Activated naive CD4-positive, alpha-beta T cell treated with anti-CD3 and anti-CD28 coated beads, Interleukin-2, amount 50 U/mL, for 72 hours (primary cell): ENCODE results near the gene FAM171A1. TPM values are rescaled to one million over a fixed set of nuclear protein-coding genes. Genes with fewer than 3 reads are reported as not detected.
A peak's percentile ranks its signal among the peaks of the same experiment; 100 is the strongest.
"Not testable (repeated sequence)": the region's sequence is repeated elsewhere in the genome, so short reads cannot be mapped to it uniquely, and the experiment has no call there.

Experiments
- ATAC-seq, 2 donors: fragments of 150-1000 bp; cut with Tn5 transposase; 2 replicates each; pipeline ENCODE4 v1.10.0; 2021; ENCODE audit warnings: mild to moderate bottlenecking in 2 of 2, moderate library complexity in 2 of 2
- DNase-seq, 2 donors: peaks; one replicate each; pipeline ENCODE4 v3.0.0; 2021 to 2022; ENCODE audit warnings: low spot score in 2 of 2
- H3K27ac Mint-ChIP-seq, 2 donors: one replicate each; pipeline ENCODE4 v1.8.0; 2022; ENCODE audit warnings: mild to moderate bottlenecking in 2 of 2, mixed read lengths in 2 of 2
- H3K36me3 Mint-ChIP-seq, 2 donors: one replicate each; pipeline ENCODE4 v1.8.0; 2022; ENCODE audit warnings: mixed read lengths in 2 of 2
- H3K9me3 Mint-ChIP-seq, 2 donors: one replicate each; pipeline ENCODE4 v1.8.0; 2022; ENCODE audit warnings: mixed read lengths in 2 of 2
- total RNA-seq, 2 donors: library from RNA; stranded (reverse); gene quantifications; one replicate each; pipeline ENCODE4 v1.2.3, GENCODE V29; 2022

Gene FAM171A1
- 1 to 10 TPM; 3.7 to 4.9 TPM for total RNA-seq

DNA sequence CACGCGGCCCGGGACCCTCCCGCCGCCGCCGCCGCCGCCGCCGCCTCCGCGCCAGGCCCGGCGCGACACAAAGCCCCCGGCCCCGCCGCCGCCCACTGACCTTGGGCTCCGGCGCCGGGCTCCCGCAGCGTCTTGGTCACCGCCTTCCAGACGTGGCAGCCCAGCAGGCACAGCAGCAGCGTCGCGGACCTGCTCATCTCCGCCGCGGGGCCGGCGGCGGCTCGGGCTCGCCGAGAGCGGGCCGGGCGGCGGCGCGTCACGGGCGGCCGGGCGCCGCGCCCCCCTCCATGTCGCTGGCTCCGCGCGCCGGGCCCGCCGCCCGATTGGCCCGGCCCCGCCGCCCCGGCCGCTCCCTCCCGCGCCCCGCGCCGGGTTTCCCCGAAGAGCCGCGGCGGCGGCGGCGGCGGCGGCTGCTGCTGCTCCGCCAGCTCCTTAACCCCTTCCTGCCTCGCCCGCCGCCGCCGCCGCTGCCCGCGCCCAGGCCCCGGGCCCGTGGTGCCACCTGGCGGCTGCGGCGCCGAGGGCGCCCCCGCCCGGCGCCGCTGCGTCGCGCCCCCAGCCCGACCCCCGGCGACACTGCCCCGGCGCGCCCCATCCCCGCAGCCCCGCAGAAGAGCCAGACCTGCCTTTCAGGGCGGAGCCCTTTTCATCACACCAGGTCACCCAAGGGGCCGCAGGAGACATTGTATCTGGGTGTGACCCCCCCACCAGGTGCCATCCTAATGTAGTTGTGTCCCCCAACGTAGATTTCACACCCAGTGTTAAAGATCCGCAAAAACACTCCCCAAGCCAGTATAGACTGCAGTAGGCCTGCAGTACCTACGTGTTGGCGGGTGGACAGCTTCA lies at the start of gene FAM171A1:
TSS of gene FAM171A1 (minus strand) at position 434 of the 846 bp plus-strand sequence. CDS start at position 197, 237 bp downstream.
- Mint-ChIP-seq H3K9me3 (no peaks in the 10 kb centered on the region), H3K27ac (peak within 1 kb of the TSS; percentile 74 to 86), H3K36me3 (no peaks in the 10 kb centered on the region)
- peak; percentile 68 to 71 for DNase-seq
- peak; percentile 85 to 88 for ATAC-seq

DNA sequence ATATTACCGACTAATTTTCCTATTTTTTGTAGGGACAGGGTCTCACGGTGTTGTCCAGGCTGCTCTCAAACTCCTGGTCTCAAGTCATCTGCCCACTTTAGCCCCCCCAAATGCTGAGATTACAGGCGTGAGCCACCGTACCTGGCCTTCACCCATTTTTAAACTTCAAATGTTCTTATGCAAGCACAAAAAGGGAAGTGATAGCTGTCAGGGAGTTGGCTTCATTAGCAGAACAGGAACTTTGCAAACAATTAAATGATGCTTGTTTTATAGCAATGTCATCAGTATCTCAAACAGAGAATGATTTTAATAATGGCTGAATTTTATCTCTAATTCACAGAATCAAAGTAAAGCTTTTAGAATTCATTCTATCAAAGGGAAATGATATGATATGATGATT lies 49.8 kb upstream of the FAM171A1 start:
- no peak overlapping the region for H3K27ac Mint-ChIP-seq
- no peaks in the 10 kb centered on the region for H3K36me3 Mint-ChIP-seq
- no peak for ATAC-seq
- H3K9me3 Mint-ChIP-seq = peaks cover 0 to 13% of the 10 kb centered on the region in 2 donors
- DNase-seq = no peak

DNA sequence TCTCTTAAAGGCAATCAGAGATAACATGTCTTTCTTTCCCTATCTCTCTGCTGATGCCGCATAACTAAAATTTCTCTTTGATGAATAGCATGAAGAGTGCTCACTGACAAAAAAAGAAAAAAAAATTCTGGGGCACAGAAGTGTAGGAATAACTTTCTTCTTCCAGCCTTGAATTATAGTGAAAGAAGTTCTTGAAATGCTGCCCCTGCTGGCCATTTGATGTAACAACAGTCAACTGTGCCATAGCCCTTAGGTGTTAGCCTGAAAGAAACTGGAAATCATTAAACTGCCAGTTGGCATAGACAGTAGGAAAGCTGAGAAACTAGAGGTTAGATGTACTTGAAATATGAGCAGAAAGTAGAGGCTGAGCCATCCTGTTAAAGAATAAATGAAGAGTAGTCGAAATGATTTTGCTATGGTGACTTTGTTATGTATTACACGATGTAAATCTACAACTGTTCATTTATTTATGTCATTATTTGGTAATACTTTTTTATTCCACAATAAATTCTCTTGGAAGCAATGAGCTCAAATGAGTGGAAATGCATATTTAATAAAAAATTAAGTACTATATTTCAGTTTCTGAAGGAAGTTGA lies 48.3 kb upstream of the FAM171A1 start:
- ATAC-seq (no peak), DNase-seq (peak in 1 of 2 donors; percentile 20)
- H3K36me3 Mint-ChIP-seq = no peaks in the 10 kb centered on the region
- H3K27ac Mint-ChIP-seq = no peak overlapping the region
- H3K9me3 Mint-ChIP-seq = peaks cover 0 to 18% of the 10 kb centered on the region in 2 donors

DNA sequence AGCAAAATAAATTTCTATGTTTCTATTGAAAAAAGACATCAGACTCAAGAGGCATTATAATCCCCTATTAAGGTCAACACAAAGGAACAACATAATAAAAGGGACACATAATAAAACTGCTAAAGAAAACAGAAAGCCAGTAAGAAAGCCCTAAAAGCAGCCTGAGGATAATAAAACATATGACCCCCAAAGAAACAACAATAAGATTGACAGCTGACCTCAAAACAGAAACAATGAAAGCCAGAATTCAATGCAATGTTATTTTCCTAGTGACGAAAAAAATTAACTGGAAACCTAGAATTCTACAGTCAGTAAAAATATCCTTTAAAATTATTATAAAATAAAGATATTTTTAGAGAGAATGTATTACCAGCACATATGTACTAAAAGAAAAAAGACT lies 44.9 kb upstream of the FAM171A1 start:
- H3K9me3 Mint-ChIP-seq = peaks cover 0 to 14% of the 10 kb centered on the region in 2 donors
- H3K27ac Mint-ChIP-seq = no peak overlapping the region
- no peak for DNase-seq
- no peak for ATAC-seq
- H3K36me3 Mint-ChIP-seq = no peaks in the 10 kb centered on the region

DNA sequence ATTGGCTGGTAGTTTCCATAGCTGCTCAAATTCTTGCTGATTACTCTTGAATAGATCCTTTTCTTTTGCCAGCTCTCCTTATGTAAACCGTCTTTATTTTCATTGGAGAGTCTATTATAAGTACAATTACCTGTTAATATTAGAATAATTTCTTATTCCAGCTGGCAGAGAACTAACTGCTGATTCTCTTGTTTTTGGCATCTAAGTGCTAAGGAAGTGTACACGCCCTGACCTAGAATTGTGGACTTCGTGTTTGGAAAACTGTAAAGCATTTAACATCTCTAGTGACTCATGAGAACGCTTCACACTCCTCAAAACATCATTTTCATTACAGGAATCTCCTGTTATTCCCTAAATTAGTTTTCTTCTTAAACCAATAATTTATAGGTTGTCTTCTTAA lies 39.9 kb upstream of the FAM171A1 start:
- ATAC-seq (no peak), DNase-seq (no peak)
- Mint-ChIP-seq H3K27ac (no peak overlapping the region), H3K36me3 (no peaks in the 10 kb centered on the region), H3K9me3 (peaks cover 0 to 5% of the 10 kb centered on the region in 2 donors)

DNA sequence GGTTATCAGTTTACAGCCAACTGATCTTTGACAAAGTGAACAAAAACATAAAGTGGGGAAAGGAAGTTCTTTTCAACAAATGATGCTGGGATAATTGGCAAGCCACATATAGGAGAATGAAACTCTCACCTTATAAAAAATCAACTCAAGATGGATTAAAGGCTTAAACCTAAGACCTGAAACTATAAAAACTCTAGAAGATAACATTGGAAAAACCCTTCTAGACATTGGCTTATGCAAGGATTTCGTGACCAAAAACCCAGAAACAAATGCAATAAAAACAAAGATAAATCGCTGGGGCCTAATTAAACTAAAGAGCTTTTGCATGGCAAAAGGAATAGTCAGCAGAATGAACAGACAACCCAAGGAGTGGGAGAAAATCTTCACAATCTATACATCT lies 38.3 kb upstream of the FAM171A1 start:
- not testable (repeated sequence) for DNase-seq, ATAC-seq, H3K9me3 Mint-ChIP-seq, H3K36me3 Mint-ChIP-seq, H3K27ac Mint-ChIP-seq

DNA sequence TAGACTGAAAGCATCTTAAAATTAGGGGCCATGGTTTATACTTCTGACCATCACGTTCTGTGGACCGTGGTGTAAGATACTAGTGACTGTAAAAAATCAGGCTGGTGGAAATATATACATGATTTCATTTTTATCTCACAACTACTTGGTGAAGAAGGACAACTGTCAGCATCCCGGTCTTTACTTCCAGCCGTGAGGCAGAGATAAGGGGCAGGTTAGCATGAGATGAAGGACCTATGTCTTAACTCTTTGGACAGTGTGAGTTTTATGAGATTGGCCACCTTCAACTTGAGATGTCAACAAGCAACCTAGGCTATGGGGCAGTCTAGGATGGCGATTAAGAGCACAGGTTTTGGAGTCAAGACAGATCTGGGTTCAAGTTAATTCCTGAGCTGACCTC lies 37.5 kb upstream of the FAM171A1 start:
- H3K9me3 Mint-ChIP-seq = no peaks in the 10 kb centered on the region
- no peak overlapping the region for H3K27ac Mint-ChIP-seq
- ATAC-seq (no peak), DNase-seq (no peak)
- H3K36me3 Mint-ChIP-seq = peaks cover 0 to 5% of the 10 kb centered on the region in 2 donors

DNA sequence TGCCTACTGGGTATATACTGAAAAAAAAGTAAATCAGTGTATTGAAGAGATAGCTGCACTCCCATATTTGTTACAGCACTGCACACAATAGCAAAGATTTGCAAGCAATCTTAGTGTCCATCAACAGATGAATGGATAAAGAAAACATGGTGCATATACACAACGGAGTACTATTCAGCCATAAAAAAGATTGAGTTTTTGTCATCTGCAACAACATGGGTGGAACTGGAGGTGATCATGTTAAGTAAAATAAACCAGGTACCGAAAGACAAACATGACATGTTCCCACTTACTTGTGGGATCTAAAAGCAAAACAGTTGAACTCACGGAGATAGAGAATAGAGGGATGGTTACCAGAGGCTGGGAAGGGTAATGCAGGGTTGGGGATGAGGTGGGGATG lies 34.2 kb upstream of the FAM171A1 start:
- Mint-ChIP-seq H3K27ac (no peak overlapping the region), H3K36me3 (peaks cover 0 to 7% of the 10 kb centered on the region in 2 donors), H3K9me3 (no peaks in the 10 kb centered on the region)
- ATAC-seq = no peak
- no peak for DNase-seq

DNA sequence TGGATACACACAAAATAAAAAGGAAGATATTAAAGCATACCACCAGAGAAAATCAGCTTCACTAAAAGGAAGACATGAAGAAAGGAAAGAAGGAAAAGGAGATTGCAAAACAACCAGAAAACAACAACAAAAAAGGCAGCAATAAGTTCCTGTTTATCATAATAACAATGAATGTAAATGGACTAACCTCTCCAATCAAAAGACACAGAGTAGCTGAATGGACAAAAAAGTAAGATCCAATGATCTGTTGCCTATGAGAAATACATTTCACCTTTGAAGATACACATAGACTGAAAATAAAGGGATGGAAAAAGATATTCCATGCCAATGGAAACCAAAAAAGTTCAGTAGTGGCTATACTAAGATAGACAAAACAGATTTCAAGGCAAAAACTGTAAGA lies 30.3 kb upstream of the FAM171A1 start:
- Mint-ChIP-seq H3K27ac (no peak overlapping the region), H3K9me3 (peaks cover 6 to 7% of the 10 kb centered on the region in 2 donors), H3K36me3 (peaks cover 0 to 12% of the 10 kb centered on the region in 2 donors)
- ATAC-seq (no peak), DNase-seq (no peak)

DNA sequence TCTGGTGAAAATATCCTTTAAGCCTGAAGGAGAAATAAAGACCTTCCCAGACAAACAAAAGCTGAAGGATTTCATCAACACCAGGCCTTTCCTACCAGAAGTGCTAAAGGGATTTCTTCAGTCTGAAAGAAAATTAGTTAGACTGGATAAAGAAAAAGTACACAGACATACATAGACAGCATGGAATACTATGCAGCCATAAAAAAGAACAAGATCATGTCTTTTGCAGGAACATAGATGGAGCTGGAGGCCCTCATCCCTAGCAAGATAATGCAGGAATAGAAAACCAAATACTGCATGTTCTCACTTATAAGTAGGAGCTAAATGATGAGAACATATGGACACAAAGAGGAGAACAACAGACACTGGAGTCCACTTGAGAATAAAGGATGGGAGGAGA lies 29.4 kb upstream of the FAM171A1 start:
- not testable (repeated sequence) for DNase-seq, ATAC-seq, H3K9me3 Mint-ChIP-seq, H3K27ac Mint-ChIP-seq
- peaks cover 0 to 12% of the 10 kb centered on the region in 2 donors for H3K36me3 Mint-ChIP-seq

DNA sequence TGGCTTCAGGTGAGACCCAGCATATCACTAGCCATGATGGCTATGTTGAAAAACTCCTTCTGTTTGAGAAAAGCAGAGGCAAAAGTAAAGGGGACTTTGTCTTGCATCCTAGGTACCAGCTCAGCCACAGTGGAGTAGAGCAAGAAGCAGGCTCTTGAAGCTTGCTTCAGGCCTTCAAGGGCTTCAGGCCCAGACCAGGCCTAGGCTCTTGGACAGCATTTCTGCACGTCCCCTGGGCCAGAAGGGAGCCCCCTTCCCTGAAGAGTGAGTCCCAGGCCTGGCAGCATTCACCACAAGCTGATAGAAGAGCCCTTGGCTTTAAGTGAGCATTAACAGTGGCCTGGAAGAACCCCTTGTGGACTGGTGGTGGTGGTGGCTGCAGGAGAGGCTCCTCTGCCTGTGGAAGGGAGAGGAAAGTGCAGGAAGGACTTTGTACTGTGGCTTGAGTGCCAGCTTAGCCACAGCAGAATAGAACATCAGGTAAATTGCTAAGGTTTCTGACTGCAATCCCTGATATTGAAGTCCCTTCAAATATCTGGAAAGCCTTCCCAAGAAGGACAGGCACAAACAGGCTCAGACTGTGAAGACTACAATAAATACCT lies 28.1 kb upstream of the FAM171A1 start:
- H3K36me3 Mint-ChIP-seq = peaks cover 0 to 12% of the 10 kb centered on the region in 2 donors
- DNase-seq (no peak), ATAC-seq (no peak)
- H3K9me3 Mint-ChIP-seq = peaks cover 6 to 7% of the 10 kb centered on the region in 2 donors
- H3K27ac Mint-ChIP-seq = no peak overlapping the region

DNA sequence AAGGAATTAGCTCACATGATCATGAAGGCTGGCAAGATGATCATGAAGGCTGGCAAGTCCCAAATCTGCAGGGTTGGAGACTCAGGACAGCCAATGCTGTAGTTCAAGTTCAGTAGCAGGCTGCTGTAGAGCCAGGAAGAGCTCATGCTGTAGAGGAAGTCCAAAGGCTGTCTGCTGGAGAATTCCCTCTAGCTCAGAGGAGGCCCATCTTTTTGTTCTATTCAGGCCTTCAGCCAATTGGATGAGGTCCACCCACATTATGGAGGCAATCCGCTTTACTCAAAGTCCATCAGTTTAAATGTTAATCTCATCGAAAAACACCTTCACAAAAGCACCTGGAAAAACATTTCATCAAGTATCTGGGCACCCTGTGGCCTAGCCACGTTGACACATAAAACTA lies 24.8 kb upstream of the FAM171A1 start:
- Mint-ChIP-seq H3K36me3 (peaks cover 0 to 5% of the 10 kb centered on the region in 2 donors), H3K9me3 (peaks cover 6 to 7% of the 10 kb centered on the region in 2 donors), H3K27ac (no peak overlapping the region)
- no peak for ATAC-seq
- no peak for DNase-seq

DNA sequence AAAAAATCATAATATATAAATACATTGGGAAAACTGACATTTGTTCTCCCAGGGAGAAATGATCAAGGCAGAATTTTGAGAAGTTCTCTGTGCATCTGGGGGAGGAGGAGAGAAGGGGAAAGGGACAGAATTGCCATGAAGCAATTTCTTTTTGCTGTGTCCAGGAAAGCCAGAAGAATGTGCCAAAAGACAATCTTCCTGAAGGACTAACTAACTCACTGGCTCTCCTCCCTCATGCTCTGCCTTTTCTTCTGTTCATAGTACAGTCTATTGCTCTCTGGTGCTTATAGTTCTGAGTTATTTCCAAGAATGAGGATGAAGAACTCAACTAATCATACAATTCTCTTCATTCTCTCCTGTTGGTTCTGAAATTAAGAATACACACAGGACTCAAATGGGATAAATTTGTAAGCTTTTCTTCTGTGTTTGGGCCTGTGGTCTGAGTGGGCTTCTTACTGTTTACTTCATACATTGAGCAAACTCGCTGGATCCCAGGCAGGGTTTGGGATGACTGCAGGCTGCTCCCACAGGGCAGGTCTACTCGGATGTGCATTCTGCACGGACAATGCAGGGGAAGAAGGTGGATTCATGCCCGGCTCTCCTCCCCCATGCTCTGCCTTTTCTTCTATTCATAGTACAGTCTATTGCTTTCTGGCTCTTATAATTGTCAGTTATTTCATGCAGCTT lies 22.2 kb upstream of the FAM171A1 start:
- no peak for ATAC-seq
- H3K9me3 Mint-ChIP-seq = no peaks in the 10 kb centered on the region
- no peak overlapping the region for H3K27ac Mint-ChIP-seq
- no peaks in the 10 kb centered on the region for H3K36me3 Mint-ChIP-seq
- DNase-seq = no peak

DNA sequence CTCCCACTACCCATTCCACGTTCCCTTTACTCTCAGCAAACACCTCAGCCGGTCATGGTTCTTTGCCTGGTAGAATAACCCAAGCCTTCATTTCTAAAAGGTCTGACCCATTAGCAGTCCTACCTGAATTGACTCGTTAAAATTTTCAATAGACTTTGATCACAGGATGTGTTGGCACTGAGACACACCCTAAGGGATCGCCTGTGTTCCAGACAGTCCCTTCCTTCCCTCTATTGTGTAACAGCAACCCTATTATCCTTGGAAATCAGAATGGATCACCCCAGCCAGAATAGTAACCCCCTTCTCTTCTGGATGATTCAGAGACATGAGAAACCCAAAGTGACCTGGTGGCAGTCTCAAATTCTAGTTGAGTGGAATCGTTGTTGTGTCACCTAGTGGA lies 20.4 kb upstream of the FAM171A1 start:
- no peak for ATAC-seq
- Mint-ChIP-seq H3K36me3 (no peaks in the 10 kb centered on the region), H3K9me3 (no peaks in the 10 kb centered on the region), H3K27ac (no peak overlapping the region)
- no peak for DNase-seq

DNA sequence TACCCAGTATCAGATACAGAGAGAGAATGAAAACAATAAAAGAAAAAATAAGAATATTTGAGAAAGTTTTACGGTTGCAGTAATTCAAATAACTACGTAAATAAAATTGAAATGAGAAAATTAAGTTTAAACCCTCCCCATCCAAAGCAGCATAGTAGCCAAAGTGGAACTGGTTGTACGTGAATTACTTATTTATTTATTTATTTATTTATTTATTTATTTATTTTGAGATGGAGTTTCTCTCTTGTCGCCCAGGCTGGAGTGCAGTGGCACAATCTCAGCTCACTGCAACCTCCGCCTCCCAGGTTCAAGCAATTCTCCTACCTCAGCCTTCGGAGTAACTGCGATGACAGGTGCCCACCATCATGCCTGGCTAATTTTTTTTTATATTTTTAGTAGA lies 17.1 kb upstream of the FAM171A1 start:
- not testable (repeated sequence) for ATAC-seq, H3K36me3 Mint-ChIP-seq, H3K9me3 Mint-ChIP-seq, DNase-seq
- H3K27ac Mint-ChIP-seq = peak overlapping the region in 1 of 2 donors; percentile 53

DNA sequence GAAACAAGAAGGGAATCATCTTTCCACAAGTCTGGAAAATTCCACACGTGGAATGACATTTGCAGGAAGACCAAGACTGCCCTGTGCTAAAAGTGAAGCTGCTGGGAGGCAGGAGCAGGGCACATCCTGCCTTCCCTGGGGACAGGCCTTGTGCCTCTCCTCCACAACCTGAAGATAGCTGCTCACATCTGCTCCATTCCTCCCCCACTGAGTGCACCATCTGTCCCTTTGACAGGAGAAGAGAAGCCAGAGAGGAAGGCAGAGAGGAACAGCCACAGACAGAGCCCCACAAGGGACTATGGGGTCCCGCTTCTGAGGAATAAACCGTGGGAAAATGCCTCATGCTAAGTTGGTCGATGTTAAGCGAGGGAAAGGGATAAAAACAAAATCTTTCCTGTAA lies 15.9 kb upstream of the FAM171A1 start:
- H3K27ac Mint-ChIP-seq = no peak overlapping the region
- ATAC-seq (no peak), DNase-seq (no peak)
- H3K9me3 Mint-ChIP-seq = no peaks in the 10 kb centered on the region
- H3K36me3 Mint-ChIP-seq = no peaks in the 10 kb centered on the region
